Activated naive CD8-positive, alpha-beta T cell treated with anti-CD3 and anti-CD28 coated beads, Interleukin-2, amount 50 U/mL, for 16 hours (primary cell): ENCODE data around the gene SAMM50.

Experiments used
- DNase-seq: peaks from one replicate; pipeline ENCODE4 v3.0.0-alpha.2; 2020; ENCODE audit warnings: low read depth, low spot score

Gene SAMM50

GRCh38 chr22:43945632-43946383, 9.4 kb upstream of the SAMM50 start:
- DNase-seq: peak; percentile 11

- no peak for DNase-seq
Measured at GRCh38 chr22:43946384-43946667, 8.9 kb upstream of the SAMM50 start.

GRCh38 chr22:43948836-43949406, 6.3 kb upstream of the SAMM50 start:
- DNase-seq: no peak

- no peak for DNase-seq
Measured at GRCh38 chr22:43951391-43951790, 3.9 kb upstream of the SAMM50 start.

GRCh38 chr22:43951966-43952365, 3.3 kb upstream of the SAMM50 start:
- no peak for DNase-seq

GRCh38 chr22:43953988-43954785, 1.1 kb upstream of the SAMM50 start:
- DNase-seq: no peak

- no peak for DNase-seq
Measured at GRCh38 chr22:43955883-43956782, 891 bp downstream of the SAMM50 start.

GRCh38 chr22:43956805-43957463, 1.7 kb downstream of the SAMM50 start:
- DNase-seq: no peak

- DNase-seq: no peak
Measured at GRCh38 chr22:43957871-43958270, 2.6 kb downstream of the SAMM50 start.

- DNase-seq: no peak
Measured at GRCh38 chr22:43964314-43964857, 9.1 kb downstream of the SAMM50 start.

- DNase-seq: no peak
Measured at GRCh38 chr22:43967069-43967468, 11.8 kb downstream of the SAMM50 start.

- no peak for DNase-seq
Measured at GRCh38 chr22:43968614-43969013, 13.4 kb downstream of the SAMM50 start.

GRCh38 chr22:43969021-43969878, 14.0 kb downstream of the SAMM50 start:
- DNase-seq: no peak

- DNase-seq: no peak
Measured at GRCh38 chr22:43969989-43970755, 14.9 kb downstream of the SAMM50 start.

GRCh38 chr22:43971112-43971511, 15.9 kb downstream of the SAMM50 start:
- no peak for DNase-seq

GRCh38 chr22:43972931-43973462, 17.8 kb downstream of the SAMM50 start:
- no peak for DNase-seq

GRCh38 chr22:43974028-43974545, 18.8 kb downstream of the SAMM50 start:
- no peak for DNase-seq

GRCh38 chr22:43975041-43975440, 19.8 kb downstream of the SAMM50 start:
- DNase-seq: no peak
